Cerebellar nuclear complex (tissue), 1 donor: ENCODE measurements around the gene RNASEH2A.
"Not testable (repeated sequence)": the region's sequence is repeated elsewhere in the genome, so short reads cannot be mapped to it uniquely, and the experiment has no call there.

Experiments
- DNase-seq, 2 experiments: peaks; one replicate each; lab custom pipeline; 2025; lab: John Stamatoyannopoulos, UW

The RNASEH2A gene

GRCh38 chr19:12833418-12833737 lies 27.0 kb downstream of the RNASEH2A start:
- DNase-seq = no peak

- DNase-seq = peak in 1 of 2 experiments; percentile 4
Observed at GRCh38 chr19:12833738-12834565, 27.6 kb downstream of the RNASEH2A start.

GRCh38 chr19:12834566-12834943 lies 28.2 kb downstream of the RNASEH2A start, which contains the start of gene RTBDN:
Gene RTBDN, minus strand, starts transcription at chr19:12834579. Its CDS starts 4,600 bp downstream, at chr19:12829979.
- DNase-seq = peak in 1 of 2 experiments; percentile 1

- no peak for DNase-seq
Observed at GRCh38 chr19:12834976-12835757, 28.8 kb downstream of the RNASEH2A start.

- DNase-seq = no peak
Observed at GRCh38 chr19:12836529-12836863, 30.1 kb downstream of the RNASEH2A start.

- DNase-seq = no peak
Observed at GRCh38 chr19:12837225-12837624, 30.8 kb downstream of the RNASEH2A start.

GRCh38 chr19:12838182-12838885 lies 31.9 kb downstream of the RNASEH2A start, which contains the start of gene MAST1:
Gene MAST1, plus strand, starts transcription at chr19:12838515. Its CDS starts 58 bp downstream, at chr19:12838573.
- DNase-seq = no peak

- DNase-seq = peak in 1 of 2 experiments; percentile 49
Observed at GRCh38 chr19:12838886-12839756, 32.7 kb downstream of the RNASEH2A start.

GRCh38 chr19:12840091-12841079 lies 34.0 kb downstream of the RNASEH2A start:
- peak; percentile 60 to 69 for DNase-seq

- DNase-seq = peak in 1 of 2 experiments; percentile 61
Observed at GRCh38 chr19:12841094-12841493, 34.7 kb downstream of the RNASEH2A start.

- DNase-seq = no peak
Observed at GRCh38 chr19:12842511-12842910, 36.1 kb downstream of the RNASEH2A start.

GRCh38 chr19:12843328-12843727 lies 36.9 kb downstream of the RNASEH2A start:
- DNase-seq = no peak

GRCh38 chr19:12843999-12844732 lies 37.8 kb downstream of the RNASEH2A start:
- no peak for DNase-seq

- DNase-seq = not testable (repeated sequence)
Observed at GRCh38 chr19:12846613-12847012, 40.2 kb downstream of the RNASEH2A start.

- DNase-seq = peak in 1 of 2 experiments; percentile 42
Observed at GRCh38 chr19:12847159-12848139, 41.1 kb downstream of the RNASEH2A start.

- DNase-seq = no peak
Observed at GRCh38 chr19:12856653-12857052, 50.3 kb downstream of the RNASEH2A start.

- no peak for DNase-seq
Observed at GRCh38 chr19:12858041-12858928, 51.9 kb downstream of the RNASEH2A start.
